Erythroblast (primary cell): Measurements from ENCODE around the gene HSD11B2.

Source experiments
- DNase-seq, 2 experiments: peaks; one replicate each; lab custom pipeline; 2025; lab: John Stamatoyannopoulos, UW
- GATA1 ChIP-seq: IDR thresholded peaks from 2 replicates; pipeline ENCODE4 v1.6.1; 2011; ENCODE audit warnings: low read depth, mild to moderate bottlenecking, control low read depth, low read length, moderate library complexity
- POLR2A ChIP-seq: IDR thresholded peaks from 2 replicates; pipeline ENCODE4 v1.6.1; 2011; ENCODE audit warnings: mild to moderate bottlenecking, low read length

The HSD11B2 gene

GRCh38 chr16:67451061-67451703 lies 20.3 kb downstream of the HSD11B2 start:
- TF ChIP-seq GATA1 = no peak
- no peak for TF ChIP-seq POLR2A
- no peak for DNase-seq

- TF ChIP-seq POLR2A = no peak
- TF ChIP-seq GATA1 = no peak
- DNase-seq = no peak
Measured at GRCh38 chr16:67451704-67452435, 20.9 kb downstream of the HSD11B2 start.

- TF ChIP-seq GATA1 (no peak), POLR2A (no peak)
- DNase-seq = no peak
Measured at GRCh38 chr16:67454104-67454503, 23.2 kb downstream of the HSD11B2 start.

- DNase-seq = no peak
Measured at GRCh38 chr16:67454852-67455251, 23.9 kb downstream of the HSD11B2 start.

GRCh38 chr16:67456391-67457081 lies 25.6 kb downstream of the HSD11B2 start:
- TF ChIP-seq POLR2A (no peak), GATA1 (no peak)
- DNase-seq = peak in 1 of 2 experiments; percentile 33

More at GRCh38 chr16:67454852-67455251, 23.9 kb downstream of the HSD11B2 start:
- TF ChIP-seq GATA1 = no peak
- no peak for TF ChIP-seq POLR2A

- TF ChIP-seq GATA1 = no peak
- no peak for TF ChIP-seq POLR2A
- no peak for DNase-seq
Measured at GRCh38 chr16:67457611-67458010, 26.7 kb downstream of the HSD11B2 start.

- DNase-seq = no peak
- no peak for TF ChIP-seq POLR2A
- no peak for TF ChIP-seq GATA1
Measured at GRCh38 chr16:67458121-67458641, 27.3 kb downstream of the HSD11B2 start.

- TF ChIP-seq GATA1 = no peak
- TF ChIP-seq POLR2A = no peak
- no peak for DNase-seq
Measured at GRCh38 chr16:67459066-67459860, 28.3 kb downstream of the HSD11B2 start.

- no peak for TF ChIP-seq POLR2A
- no peak for TF ChIP-seq GATA1
- no peak for DNase-seq
Measured at GRCh38 chr16:67459861-67460150, 28.9 kb downstream of the HSD11B2 start.

GRCh38 chr16:67460168-67460567 lies 29.2 kb downstream of the HSD11B2 start:
- no peak for TF ChIP-seq POLR2A
- DNase-seq = peak; percentile 87 to 91

- TF ChIP-seq POLR2A (no peak), GATA1 (no peak)
- DNase-seq = peak in 1 of 2 experiments; percentile 23
Measured at GRCh38 chr16:67460961-67461360, 30.0 kb downstream of the HSD11B2 start.

- no peak for DNase-seq
- TF ChIP-seq GATA1 = no peak
- TF ChIP-seq POLR2A = no peak
Measured at GRCh38 chr16:67461600-67462278, 30.8 kb downstream of the HSD11B2 start.

GRCh38 chr16:67462279-67462655 lies 31.3 kb downstream of the HSD11B2 start:
- DNase-seq = peak in 1 of 2 experiments; percentile 20
- TF ChIP-seq GATA1 (no peak), POLR2A (no peak)
